Muscle of leg (tissue), 11 donors: Measurements from ENCODE around the gene ADIPOR1. TPM values are rescaled to one million over a fixed set of nuclear protein-coding genes. Genes with fewer than 3 reads are reported as not detected.
"Not testable (repeated sequence)": the region's sequence is repeated elsewhere in the genome, so short reads cannot be mapped to it uniquely, and the experiment has no call there.

Source experiments
- DNase-seq: peaks from one replicate; pipeline ENCODE4 v3.0.0; 2013
- H3K27ac ChIP-seq: one replicate; pipeline ENCODE4 v1.5.1; 2013; ENCODE audit warnings: mild to moderate bottlenecking, low read length, control low read depth
- H3K27me3 ChIP-seq: one replicate; pipeline ENCODE4 v1.6.1; 2013; ENCODE audit warnings: low read length; ENCODE audit not compliant: control insufficient read depth, insufficient read depth
- H3K36me3 ChIP-seq: one replicate; pipeline ENCODE4 v1.6.1; 2013; ENCODE audit warnings: low read length; ENCODE audit not compliant: control insufficient read depth, insufficient read depth
- H3K4me1 ChIP-seq: one replicate; pipeline ENCODE4 v1.6.1; 2013; ENCODE audit warnings: low read length; ENCODE audit not compliant: control insufficient read depth, insufficient read depth
- H3K4me3 ChIP-seq: one replicate; pipeline ENCODE4 v1.5.1; 2013; ENCODE audit warnings: low read length, control low read depth
- H3K9me3 ChIP-seq: replicated peaks from 2 replicates; pipeline ENCODE4 v1.6.1; 2013; ENCODE audit warnings: low read depth, low read length; ENCODE audit not compliant: control insufficient read depth
- WGBS: methylation state at CpG from one replicate; pipeline ENCODE4 v1.1.5; 2013; ENCODE audit warnings: missing lambda C conversion rate; ENCODE audit not compliant: insufficient coverage; 5-methylcytosine and 5-hydroxymethylcytosine counted together
- polyA plus RNA-seq, 8 donors: library from polyadenylated mRNA; unstranded; fragments of 120-200 nt; gene quantifications; one replicate each; pipeline versions ENCODE4 v1.2.1 to v1.2.3, GENCODE V29; 2013; ENCODE audit warnings: inconsistent platforms in 1 of 8, low replicate concordance in 1 of 8; ENCODE audit not compliant: insufficient read length in 8 of 8, insufficient read depth in 1 of 8
- total RNA-seq: library from RNA; stranded (reverse); fragments of 120-200 nt; gene quantifications from one replicate; pipeline ENCODE4 v1.2.4, GENCODE V29; 2013

The ADIPOR1 gene
- total and polyA plus RNA-seq, 9 donors, result 53.1 to 78.2 (median 69.6) TPM

GRCh38 chr1:202919615-202920014 lies 38.5 kb downstream of the ADIPOR1 start:
- Histone ChIP-seq H3K36me3 (peaks cover 37% of the 10 kb centered on the region), H3K4me1 (no peaks in the 10 kb centered on the region), H3K9me3 (no peaks in the 10 kb centered on the region), H3K27me3 (no peaks in the 10 kb centered on the region), H3K27ac (no peak overlapping the region), H3K4me3 (no peak overlapping the region)
- DNase-seq, result no peak

- H3K27me3 ChIP-seq, result no peaks in the 10 kb centered on the region
- no peaks in the 10 kb centered on the region for H3K4me1 ChIP-seq
- no peak for DNase-seq
- peaks cover 52% of the 10 kb centered on the region for H3K36me3 ChIP-seq
- H3K4me3 ChIP-seq, result no peak overlapping the region
- H3K27ac ChIP-seq, result no peak overlapping the region
- no peaks in the 10 kb centered on the region for H3K9me3 ChIP-seq
These were observed 43.0 kb downstream of the ADIPOR1 start for GRCh38 chr1:202915146-202915545.

GRCh38 chr1:202912476-202912875 lies 45.6 kb downstream of the ADIPOR1 start:
- H3K4me1 ChIP-seq, H3K27ac ChIP-seq, H3K27me3 ChIP-seq, H3K4me3 ChIP-seq, DNase-seq, H3K9me3 ChIP-seq: not testable (repeated sequence)
- WGBS, result 100% methylated on average over 2 of the region's 4 CpGs
- H3K36me3 ChIP-seq, result peaks cover 49% of the 10 kb centered on the region

- Histone ChIP-seq H3K36me3 (peaks cover 35% of the 10 kb centered on the region), H3K9me3 (no peaks in the 10 kb centered on the region), H3K27me3 (no peaks in the 10 kb centered on the region), H3K4me3 (no peak overlapping the region), H3K4me1 (no peaks in the 10 kb centered on the region), H3K27ac (no peak overlapping the region)
- no CpG with 5 or more reads among the region's 1 CpG for WGBS
- no peak for DNase-seq
These were observed 48.6 kb downstream of the ADIPOR1 start for GRCh38 chr1:202909494-202909893.

- 94% methylated on average over 2 of the region's 6 CpGs for WGBS
- no peaks in the 10 kb centered on the region for H3K4me1 ChIP-seq
- H3K9me3 ChIP-seq, result no peaks in the 10 kb centered on the region
- no peak for DNase-seq
- H3K4me3 ChIP-seq, result no peak overlapping the region
- no peaks in the 10 kb centered on the region for H3K27me3 ChIP-seq
- H3K27ac ChIP-seq, result no peak overlapping the region
- H3K36me3 ChIP-seq, result peaks cover 35% of the 10 kb centered on the region
These were observed 49.1 kb downstream of the ADIPOR1 start for GRCh38 chr1:202908998-202909397.

- 100% methylated on average over 1 of the region's 4 CpGs for WGBS
These were observed 52.8 kb downstream of the ADIPOR1 start for GRCh38 chr1:202905331-202905730.

GRCh38 chr1:202903808-202904207 lies 54.3 kb downstream of the ADIPOR1 start:
- not testable (repeated sequence) for H3K9me3 ChIP-seq, DNase-seq, H3K27ac ChIP-seq, H3K4me3 ChIP-seq, H3K27me3 ChIP-seq, H3K4me1 ChIP-seq
- peaks cover 22% of the 10 kb centered on the region for H3K36me3 ChIP-seq
- 100% methylated on average over 2 of the region's 5 CpGs for WGBS

More at GRCh38 chr1:202905331-202905730, 52.8 kb downstream of the ADIPOR1 start:
- H3K4me3 ChIP-seq, result no peak overlapping the region
- DNase-seq, result no peak
- no peaks in the 10 kb centered on the region for H3K4me1 ChIP-seq
- H3K9me3 ChIP-seq, result no peaks in the 10 kb centered on the region
- H3K27ac ChIP-seq, result no peak overlapping the region
- H3K36me3 ChIP-seq, result peaks cover 18% of the 10 kb centered on the region
- no peaks in the 10 kb centered on the region for H3K27me3 ChIP-seq

- Histone ChIP-seq H3K4me3 (no peak overlapping the region), H3K36me3 (peaks cover 35% of the 10 kb centered on the region), H3K27ac (no peak overlapping the region), H3K4me1 (no peaks in the 10 kb centered on the region), H3K9me3 (no peaks in the 10 kb centered on the region), H3K27me3 (no peaks in the 10 kb centered on the region)
- WGBS, result no CpG with 5 or more reads among the region's 4 CpGs
- no peak for DNase-seq
These were observed 56.6 kb downstream of the ADIPOR1 start for GRCh38 chr1:202901555-202901954.

GRCh38 chr1:202892501-202892900 lies 65.6 kb downstream of the ADIPOR1 start:
- Histone ChIP-seq H3K27me3 (no peaks in the 10 kb centered on the region), H3K36me3 (peaks cover 49% of the 10 kb centered on the region), H3K4me3 (no peak overlapping the region), H3K4me1 (peaks cover 3% of the 10 kb centered on the region), H3K27ac (no peak overlapping the region), H3K9me3 (no peaks in the 10 kb centered on the region)
- WGBS, result 100% methylated on average over 1 of the region's 7 CpGs
- DNase-seq, result no peak
